HL-60/S4 treated with retinoic acid at 250 ng/mL for 4 days and 3 days (cell line): ENCODE data around the gene FAXDC2.
"Not testable (repeated sequence)": the region's sequence is repeated elsewhere in the genome, so short reads cannot be mapped to it uniquely, and the experiment has no call there.

Experiments
- in situ Hi-C: fragments of 300-500 bp; cut with MboI; formaldehyde crosslinking; loops from 2 replicates; pipeline ENCODE4 v1.7.0; 2022; ENCODE audit warnings: low sequenced_read_pairs

Gene FAXDC2

DNA sequence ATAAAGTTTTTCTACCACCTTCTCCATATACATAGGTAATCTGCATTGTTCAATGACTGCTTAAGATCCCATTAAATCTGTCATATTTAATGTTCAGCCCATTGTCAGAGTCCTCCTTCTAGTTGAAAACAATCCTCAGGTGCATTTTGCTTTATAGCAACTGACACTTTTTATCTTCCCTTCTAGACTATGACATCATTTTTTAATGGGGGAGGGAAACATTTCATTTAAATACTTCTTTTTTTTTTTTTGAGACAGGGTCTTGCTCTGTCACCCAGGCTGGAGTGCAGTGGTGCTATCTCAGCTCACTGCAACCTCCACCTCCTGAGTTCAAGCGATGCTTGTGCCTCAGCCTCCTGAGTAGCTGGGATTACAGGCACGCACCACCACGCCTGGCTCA lies 17.6 kb downstream of the FAXDC2 start:
- in situ Hi-C loops: not testable (repeated sequence)

DNA sequence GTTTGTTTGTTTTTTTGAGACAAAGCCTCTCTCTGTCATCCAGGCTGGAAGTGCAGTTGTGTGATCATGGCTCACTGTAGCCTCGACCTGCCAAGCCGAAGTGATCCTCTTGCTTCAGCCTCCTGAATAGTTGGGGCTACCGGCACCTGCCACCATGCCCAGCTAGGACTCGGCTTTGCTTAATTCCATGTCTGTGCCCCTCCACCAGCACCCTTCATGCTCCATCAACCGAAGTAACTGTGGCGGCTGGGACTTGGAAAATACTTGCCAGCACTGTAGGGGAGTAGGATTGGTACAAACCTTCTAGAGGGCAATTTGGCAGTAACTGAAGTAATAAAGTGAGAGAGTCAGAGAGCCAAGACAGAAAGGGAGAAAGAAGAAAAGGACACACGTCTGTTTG lies 19.0 kb downstream of the FAXDC2 start:
- in situ Hi-C loops: no loop called here

- in situ Hi-C loops: no loop called here
Measured at GRCh38 chr5:154830596-154830995, 19.8 kb downstream of the FAXDC2 start.

- in situ Hi-C loops: no loop called here
Measured at GRCh38 chr5:154830219-154830595, 20.2 kb downstream of the FAXDC2 start.

GRCh38 chr5:154829589-154830218 lies 20.7 kb downstream of the FAXDC2 start:
- in situ Hi-C loops: no loop called here

- in situ Hi-C loops: no loop called here
Measured at GRCh38 chr5:154829181-154829588, 21.2 kb downstream of the FAXDC2 start.

DNA sequence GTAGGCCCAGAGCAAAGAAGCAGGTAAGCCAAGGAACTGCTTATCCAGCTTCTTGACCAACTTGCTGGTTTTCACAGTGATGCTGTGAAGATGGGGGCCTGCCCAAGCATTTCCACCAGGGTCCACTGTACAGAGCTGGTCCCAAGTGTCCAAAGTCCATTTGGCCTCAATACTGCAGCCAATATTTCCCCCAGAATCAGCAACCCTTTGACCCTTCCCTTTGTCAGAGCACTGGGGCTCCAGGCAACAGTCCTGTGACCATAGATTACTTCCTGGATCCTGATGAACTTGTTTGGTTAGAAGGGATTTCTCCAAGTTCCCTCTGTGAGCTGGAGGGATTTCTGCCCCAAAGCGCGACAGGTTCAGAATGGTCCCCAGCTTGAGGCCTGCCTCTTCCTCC lies 26.3 kb downstream of the FAXDC2 start:
- in situ Hi-C loops: loop anchor here (25.0 kb wide), 1 partner anchor 162 kb away; no protein-coding TSS in a partner anchor

- in situ Hi-C loops: loop anchor here (25.0 kb wide), 1 partner anchor 161 kb away; no protein-coding TSS in a partner anchor
Measured at GRCh38 chr5:154823605-154824004, 26.8 kb downstream of the FAXDC2 start.

DNA sequence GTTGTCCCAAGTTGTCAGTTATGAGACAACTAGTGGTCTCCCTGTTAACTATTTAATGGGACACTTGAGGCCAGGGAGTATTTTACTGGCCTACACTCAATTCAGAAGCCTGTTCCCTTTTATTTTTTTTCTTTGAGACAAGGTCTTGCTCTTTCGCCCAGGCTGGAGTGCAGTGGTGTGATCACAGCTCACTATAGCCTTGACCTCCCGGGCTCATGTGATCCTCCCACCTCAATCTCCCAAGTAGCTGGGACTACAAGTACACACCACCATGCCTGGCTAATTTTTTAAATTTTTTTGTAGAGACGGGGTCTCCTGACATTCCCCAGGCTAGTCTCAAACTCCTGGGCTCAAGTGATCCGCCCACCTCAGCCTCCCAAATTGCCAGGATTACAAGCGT lies 27.5 kb downstream of the FAXDC2 start:
- in situ Hi-C loops: loop anchor here (25.0 kb wide), 1 partner anchor 161 kb away; no protein-coding TSS in a partner anchor

- in situ Hi-C loops: loop anchor here (25.0 kb wide), 1 partner anchor 158 kb away; no protein-coding TSS in a partner anchor
Measured at GRCh38 chr5:154820383-154820782, 30.0 kb downstream of the FAXDC2 start.

- in situ Hi-C loops: loop anchor here (25.0 kb wide), 1 partner anchor 157 kb away; no protein-coding TSS in a partner anchor
Measured at GRCh38 chr5:154819546-154819945, 30.9 kb downstream of the FAXDC2 start.

GRCh38 chr5:154818471-154819116 lies 31.8 kb downstream of the FAXDC2 start:
- in situ Hi-C loops: loop anchor here (25.0 kb wide), 1 partner anchor 156 kb away; no protein-coding TSS in a partner anchor

GRCh38 chr5:154817815-154818214 lies 32.6 kb downstream of the FAXDC2 start:
- in situ Hi-C loops: loop anchor here (25.0 kb wide), 1 partner anchor 156 kb away; no protein-coding TSS in a partner anchor

DNA sequence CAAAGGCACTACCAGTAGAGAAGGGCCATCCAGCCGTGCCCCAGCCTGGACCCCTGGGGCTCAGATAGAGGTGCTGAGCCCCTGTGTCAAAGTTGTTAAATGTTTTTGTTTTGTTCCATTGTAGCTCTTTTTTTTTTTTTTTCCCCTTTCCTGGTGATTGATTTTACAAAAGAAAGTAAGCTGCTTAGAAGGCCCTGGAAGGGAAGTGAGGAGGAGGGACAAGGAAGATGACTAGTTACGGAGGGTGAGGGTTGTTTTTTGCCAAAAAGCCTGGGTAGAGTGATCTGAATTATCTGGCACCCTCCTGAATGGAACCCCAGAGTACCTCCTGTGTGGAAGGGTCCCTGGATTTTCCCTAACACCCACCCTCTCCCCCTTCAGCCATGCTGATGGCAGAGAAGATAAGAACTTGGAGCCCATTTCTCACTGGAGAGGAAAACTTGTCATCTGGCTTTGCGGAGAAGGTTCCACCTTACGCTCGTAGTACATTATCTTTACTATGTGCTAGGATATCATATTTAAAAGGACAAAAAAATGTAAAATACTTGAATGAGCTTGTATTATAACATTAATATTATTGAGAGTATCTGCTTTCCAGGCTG lies 33.4 kb downstream of the FAXDC2 start:
- in situ Hi-C loops: loop anchor here (25.0 kb wide), 1 partner anchor 155 kb away; no protein-coding TSS in a partner anchor

- in situ Hi-C loops: loop anchor here (25.0 kb wide), 1 partner anchor 153 kb away; no protein-coding TSS in a partner anchor
Measured at GRCh38 chr5:154815684-154816247, 34.6 kb downstream of the FAXDC2 start.

- in situ Hi-C loops: loop anchor here (25.0 kb wide), 1 partner anchor 153 kb away; no protein-coding TSS in a partner anchor
Measured at GRCh38 chr5:154815025-154815424, 35.4 kb downstream of the FAXDC2 start.

DNA sequence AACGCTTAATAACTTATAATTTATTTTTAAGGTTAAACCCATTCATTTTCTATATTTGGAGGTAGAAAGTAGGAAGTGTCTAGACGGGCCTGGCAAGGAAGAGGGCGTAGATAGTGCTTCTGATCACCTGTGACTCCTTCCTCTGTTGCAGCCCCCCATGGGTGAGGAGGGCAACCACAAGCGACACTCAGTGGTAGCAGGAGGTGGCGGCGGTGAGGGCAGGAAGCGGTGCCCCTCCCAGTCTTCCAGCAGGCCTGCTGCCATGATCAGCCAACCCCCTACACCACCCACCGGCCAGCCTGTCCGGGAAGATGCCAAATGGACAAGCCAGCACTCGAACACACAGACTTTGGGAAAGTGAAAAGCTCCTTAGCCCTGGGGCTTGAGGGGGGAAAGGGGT lies 36.7 kb downstream of the FAXDC2 start:
- in situ Hi-C loops: loop anchor here (25.0 kb wide), 1 partner anchor 151 kb away; no protein-coding TSS in a partner anchor

GRCh38 chr5:154813158-154813557 lies 37.2 kb downstream of the FAXDC2 start:
- in situ Hi-C loops: loop anchor here (25.0 kb wide), 1 partner anchor 151 kb away; no protein-coding TSS in a partner anchor

- in situ Hi-C loops: loop anchor here (25.0 kb wide), 1 partner anchor 150 kb away; no protein-coding TSS in a partner anchor
Measured at GRCh38 chr5:154811653-154812465, 38.5 kb downstream of the FAXDC2 start.

- in situ Hi-C loops: loop anchor here (25.0 kb wide), 1 partner anchor 149 kb away; no protein-coding TSS in a partner anchor
Measured at GRCh38 chr5:154811239-154811638, 39.2 kb downstream of the FAXDC2 start.
